H9 (cell line): ENCODE results near the gene TRAF5. TPM values are rescaled to one million over a fixed set of nuclear protein-coding genes. Genes with fewer than 3 reads are reported as not detected.

Experiments used
- DNase-seq: peaks from one replicate; pipeline ENCODE4 v3.0.0-alpha.2; 2017
- H2AFZ ChIP-seq: one replicate; pipeline ENCODE4 v1.6.1; 2013; ENCODE audit warnings: mild to moderate bottlenecking, low read length, control low read depth, moderate library complexity
- H2AK5ac ChIP-seq: 2 replicates; pipeline ENCODE4 v1.6.1; 2013; ENCODE audit warnings: low read length, control low read depth, mixed read lengths; ENCODE audit not compliant: insufficient read length
- H2BK120ac ChIP-seq: one replicate; pipeline ENCODE4 v1.6.1; 2013; ENCODE audit warnings: low read depth, mild to moderate bottlenecking, low read length, control low read depth, inconsistent platforms; ENCODE audit not compliant: poor library complexity, severe bottlenecking
- H2BK12ac ChIP-seq: 2 replicates; pipeline ENCODE4 v1.6.1; 2013; ENCODE audit warnings: low read length, control low read depth, mixed read lengths, low read depth; ENCODE audit not compliant: insufficient read length
- H2BK15ac ChIP-seq: 2 replicates; pipeline ENCODE4 v1.6.1; 2013; ENCODE audit warnings: low read depth, low read length, control low read depth
- H2BK20ac ChIP-seq: one replicate; pipeline ENCODE4 v1.6.1; 2013; ENCODE audit warnings: low read depth, mild to moderate bottlenecking, low read length, control low read depth, inconsistent platforms; ENCODE audit not compliant: poor library complexity, severe bottlenecking
- H2BK5ac ChIP-seq: 2 replicates; pipeline ENCODE4 v1.6.1; 2013; ENCODE audit warnings: low read length, control low read depth, mixed read lengths; ENCODE audit not compliant: insufficient read length
- H3K14ac ChIP-seq: 2 replicates; pipeline ENCODE4 v1.6.1; 2013; ENCODE audit warnings: low read length, control low read depth; ENCODE audit not compliant: insufficient read depth
- H3K18ac ChIP-seq: 2 replicates; pipeline ENCODE4 v1.6.1; 2013; ENCODE audit warnings: low read depth, mild to moderate bottlenecking, mixed read lengths, low read length, control low read depth; ENCODE audit not compliant: insufficient read length
- H3K23ac ChIP-seq: 2 replicates; pipeline ENCODE4 v1.6.1; 2013; ENCODE audit warnings: low read length, control low read depth, mixed read lengths, low read depth; ENCODE audit not compliant: insufficient read length
- H3K23me2 ChIP-seq: 2 replicates; pipeline ENCODE4 v1.6.1; 2013; ENCODE audit warnings: low read depth, mild to moderate bottlenecking, mixed read lengths, low read length, control low read depth; ENCODE audit not compliant: insufficient read length, poor library complexity, severe bottlenecking
- H3K27ac ChIP-seq: 2 replicates; pipeline ENCODE4 v1.5.1; 2013; ENCODE audit warnings: low read length, control low read depth, mixed read lengths, low read depth; ENCODE audit not compliant: insufficient read length
- H3K27me3 ChIP-seq: 2 replicates; pipeline ENCODE4 v1.6.1; 2013; ENCODE audit warnings: low read length, control low read depth, inconsistent platforms; ENCODE audit not compliant: insufficient read depth
- H3K4ac ChIP-seq: 2 replicates; pipeline ENCODE4 v1.6.1; 2013; ENCODE audit warnings: low read depth, mild to moderate bottlenecking, control low read depth, inconsistent platforms, low read length, moderate library complexity
- H3K4me1 ChIP-seq: 2 replicates; pipeline ENCODE4 v1.6.1; 2013; ENCODE audit warnings: low read length, control low read depth, inconsistent platforms; ENCODE audit not compliant: insufficient read depth
- H3K4me2 ChIP-seq: 2 replicates; pipeline ENCODE4 v1.6.1; 2013; ENCODE audit warnings: low read length, control low read depth, mixed read lengths; ENCODE audit not compliant: insufficient read length, insufficient read depth
- H3K56ac ChIP-seq: 2 replicates; pipeline ENCODE4 v1.6.1; 2013; ENCODE audit warnings: low read depth, mild to moderate bottlenecking, mixed read lengths, low read length, control low read depth; ENCODE audit not compliant: insufficient read length
- H3K79me1 ChIP-seq: 2 replicates; pipeline ENCODE4 v1.6.1; 2013; ENCODE audit warnings: low read depth, mild to moderate bottlenecking, moderate library complexity, low read length, control low read depth, inconsistent platforms; ENCODE audit not compliant: insufficient read depth, poor library complexity, severe bottlenecking
- H3K79me2 ChIP-seq: 2 replicates; pipeline ENCODE4 v1.6.1; 2013; ENCODE audit warnings: low read length, control low read depth, inconsistent platforms; ENCODE audit not compliant: insufficient read depth
- H3K9ac ChIP-seq: 2 replicates; pipeline ENCODE4 v1.6.1; 2013; ENCODE audit warnings: low read length, control low read depth, mixed read lengths; ENCODE audit not compliant: insufficient read length; ENCODE audit errors: extremely low read depth
- H3K9me3 ChIP-seq: one replicate; pipeline ENCODE4 v1.6.1; 2013; ENCODE audit warnings: low read depth, low read length, inconsistent platforms; ENCODE audit not compliant: control insufficient read depth
- H3T11ph ChIP-seq: one replicate; pipeline ENCODE4 v1.6.1; 2013; ENCODE audit warnings: mild to moderate bottlenecking, low read length, control low read depth, inconsistent platforms
- H4K20me1 ChIP-seq: one replicate; pipeline ENCODE4 v1.6.1; 2013; ENCODE audit not compliant: control insufficient read depth, insufficient read length, insufficient read depth
- H4K5ac ChIP-seq: 2 replicates; pipeline ENCODE4 v1.6.1; 2013; ENCODE audit warnings: low read depth, mild to moderate bottlenecking, mixed read lengths, low read length, control low read depth; ENCODE audit not compliant: insufficient read length
- H4K8ac ChIP-seq: replicated peaks from 2 replicates; pipeline ENCODE4 v1.6.1; 2013; ENCODE audit warnings: low read length, control low read depth, mixed read lengths, low read depth; ENCODE audit not compliant: insufficient read length
- H4K91ac ChIP-seq: 2 replicates; pipeline ENCODE4 v1.6.1; 2013; ENCODE audit warnings: low read depth, mild to moderate bottlenecking, moderate library complexity, mixed read lengths, low read length, control low read depth; ENCODE audit not compliant: insufficient read length
- H3K27ac Mint-ChIP-seq, 3 experiments: 2 replicates in 2 of 3; 3 replicates in 1 of 3; pipeline ENCODE4 v1.8.0; 2020 to 2021; ENCODE audit warnings: mixed read lengths in 3 of 3, mild to moderate bottlenecking in 1 of 3, moderate library complexity in 1 of 3
- H3K27me3 Mint-ChIP-seq: 2 replicates; pipeline ENCODE4 v1.8.0; 2021; ENCODE audit warnings: low read depth, mild to moderate bottlenecking, moderate library complexity, mixed read lengths
- H3K36me3 Mint-ChIP-seq, 3 experiments: 2 replicates in 2 of 3; 3 replicates in 1 of 3; pipeline ENCODE4 v1.8.0; 2020 to 2021; ENCODE audit warnings: low read depth in 3 of 3, mixed read lengths in 3 of 3; ENCODE audit not compliant: insufficient read depth in 1 of 3
- H3K4me1 Mint-ChIP-seq, 2 experiments: 2 replicates each; pipeline ENCODE4 v1.8.0; 2020; ENCODE audit warnings: mixed read lengths in 2 of 2
- H3K4me3 Mint-ChIP-seq, 2 experiments: 2 replicates in 1 of 2; 3 replicates in 1 of 2; pipeline ENCODE4 v1.8.0; 2020 to 2021; ENCODE audit warnings: mild to moderate bottlenecking in 2 of 2, mixed read lengths in 2 of 2, moderate library complexity in 1 of 2
- H3K9me3 Mint-ChIP-seq, 2 experiments: 2 replicates in 1 of 2; 3 replicates in 1 of 2; pipeline ENCODE4 v1.8.0; 2020; ENCODE audit warnings: mild to moderate bottlenecking in 2 of 2, mixed read lengths in 2 of 2, moderate library complexity in 1 of 2
- CTCF ChIP-seq: fragments of 200-600 bp; sonication (generic); conservative IDR thresholded peaks from 3 replicates; pipeline ENCODE4 v1.8.0; 2021; ENCODE audit warnings: antibody characterized with exemption, mild to moderate bottlenecking
- total RNA-seq: library from RNA; stranded (reverse); gene quantifications from 2 replicates; pipeline ENCODE4 v1.2.1, GENCODE V29; 2021

Gene TRAF5
- total RNA-seq, 1 experiment from 2014 or later, result 19.1 TPM

- Histone ChIP-seq H3K4ac (no peak overlapping the region), H3K4me2 (no peak overlapping the region), H2BK120ac (no peak overlapping the region), H4K91ac (no peak overlapping the region), H3K9ac (no peak overlapping the region), H3K27ac (no peak overlapping the region), H4K5ac (no peak overlapping the region), H2BK20ac (no peak overlapping the region), H2BK15ac (no peak overlapping the region), H3K27me3 (no peaks in the 10 kb centered on the region), H2BK12ac (no peak overlapping the region), H3K79me1 (no peaks in the 10 kb centered on the region), H3K9me3 (no peaks in the 10 kb centered on the region), H3K23me2 (no peaks in the 10 kb centered on the region), H3K79me2 (no peaks in the 10 kb centered on the region), H4K20me1 (no peaks in the 10 kb centered on the region), H2AFZ (no peak overlapping the region), H3K4me1 (peaks cover 6% of the 10 kb centered on the region; the same call in 1 of the 2 replicates), H2BK5ac (no peak overlapping the region), H3K18ac (no peak overlapping the region), H4K8ac (no peak overlapping the region), H3K23ac (no peak overlapping the region), H3T11ph (no peak overlapping the region), H3K56ac (no peak overlapping the region), H2AK5ac (no peak overlapping the region), H3K14ac (no peak overlapping the region)
- Mint-ChIP-seq H3K27me3 (no peaks in the 10 kb centered on the region), H3K9me3 (peaks cover 11 to 18% of the 10 kb centered on the region in 2 experiments), H3K27ac (no peak overlapping the region), H3K36me3 (peaks cover 18 to 27% (median 19%) of the 10 kb centered on the region in 3 experiments), H3K4me1 (peaks cover 12 to 16% of the 10 kb centered on the region in 2 experiments), H3K4me3 (no peak overlapping the region)
- no peak for DNase-seq
- no peak for TF ChIP-seq CTCF
Measured at GRCh38 chr1:211348547-211348946, 21.9 kb downstream of the TRAF5 start.
